GM12891 (cell line): Measurements from ENCODE around the gene RPL18.

Experiments used
- DNase-seq: peaks from one replicate; pipeline ENCODE4 v3.0.0; 2011; ENCODE audit warnings: low spot score; ENCODE audit not compliant: insufficient read length
- FAIRE-seq: peaks from 2 replicates; lab custom pipeline; 2011; peaks lifted over from hg19 to GRCh38; lab: Jason Lieb, UNC
- PAX5 ChIP-seq: IDR thresholded peaks from 2 replicates; pipeline ENCODE4 v1.6.1; 2011; ENCODE audit warnings: low read length, moderate library complexity, mild to moderate bottlenecking; ENCODE audit not compliant: insufficient read depth, severe bottlenecking
- POLR2A ChIP-seq: IDR thresholded peaks from 2 replicates; pipeline ENCODE4 v1.6.1; 2011; ENCODE audit warnings: low read depth, low read length, control low read depth
- POLR2AphosphoS5 ChIP-seq: IDR thresholded peaks from 2 replicates; pipeline ENCODE4 v1.6.1; 2011; ENCODE audit warnings: low read depth, low read length, control low read depth
- POU2F2 ChIP-seq: IDR thresholded peaks from 2 replicates; pipeline ENCODE4 v1.6.1; 2011; ENCODE audit warnings: low read depth, mild to moderate bottlenecking, control low read depth, low read length, moderate library complexity
- SPI1 ChIP-seq: IDR thresholded peaks from 2 replicates; pipeline ENCODE4 v1.6.1; 2011; ENCODE audit warnings: low read depth, low read length, control low read depth
- TAF1 ChIP-seq: IDR thresholded peaks from 2 replicates; pipeline ENCODE4 v1.6.1; 2011; ENCODE audit warnings: low read depth, low read length, control low read depth

The RPL18 gene

GRCh38 chr19:48568345-48568886 lies 50.6 kb downstream of the RPL18 start:
- DNase-seq (no peak), FAIRE-seq (no peak)
- TF ChIP-seq SPI1 (no peak), POLR2A (no peak), PAX5 (no peak), POU2F2 (no peak), POLR2AphosphoS5 (no peak), TAF1 (no peak)
